Endothelial cell of umbilical vein (primary cell): ENCODE results near the gene KCNH4. TPM values are rescaled to one million over a fixed set of nuclear protein-coding genes. Genes with fewer than 3 reads are reported as not detected.
"Not testable (repeated sequence)": the region's sequence is repeated elsewhere in the genome, so short reads cannot be mapped to it uniquely, and the experiment has no call there.

Experiments
- BruUV-seq: library from RNA; stranded (reverse); fragments of 400-500 nt; replicated peaks from 2 replicates; lab custom pipeline; 2021; lab: Mats Ljungman, UMichigan
- CTCF ChIA-PET: fragments of 300-600, 350-600 bp; sonication (Branson Sonifier 250); formaldehyde crosslinking; loops from one replicate; lab custom pipeline; 2021; ENCODE audit warnings: antibody characterized with exemption, inconsistent platforms; lab: Charles Lee
- POLR2A ChIA-PET: fragments of 300-600, 350-600 bp; sonication (Branson Sonifier 250); formaldehyde crosslinking; loops from one replicate; lab custom pipeline; 2021; ENCODE audit warnings: antibody characterized with exemption, inconsistent platforms; lab: Charles Lee
- DNase-seq: peaks from one replicate; pipeline ENCODE4 v3.0.0-alpha.2; 2011; ENCODE audit warnings: low read depth, low spot score
- FAIRE-seq: peaks from 2 replicates; lab custom pipeline; 2011; peaks lifted over from hg19 to GRCh38; lab: Jason Lieb, UNC
- H2AFZ ChIP-seq: 2 replicates; pipeline ENCODE4 v1.6.0; 2012; ENCODE audit warnings: low read depth, low read length, control low read depth, inconsistent platforms
- H3K27ac ChIP-seq: 2 replicates; pipeline ENCODE4 v1.5.1; 2011; ENCODE audit warnings: low read depth, mild to moderate bottlenecking, control low read depth, low read length, moderate library complexity; ENCODE audit not compliant: insufficient read depth
- H3K27me3 ChIP-seq, 2 experiments: 2 replicates each; pipeline versions ENCODE4 v1.6.0 to v1.6.1; 2011; ENCODE audit warnings: low read length in 2 of 2, mixed read lengths in 1 of 2; ENCODE audit not compliant: control insufficient read depth in 2 of 2, insufficient read depth in 2 of 2
- H3K36me3 ChIP-seq, 2 experiments: 2 replicates in 1 of 2; 3 replicates in 1 of 2; pipeline ENCODE4 v1.5.1; 2011; ENCODE audit warnings: low read length in 2 of 2, mild to moderate bottlenecking in 1 of 2, moderate library complexity in 1 of 2; ENCODE audit not compliant: control insufficient read depth in 2 of 2, insufficient read depth in 2 of 2; ENCODE audit errors: extremely low read depth in 1 of 2
- H3K4me1 ChIP-seq: 3 replicates; pipeline ENCODE4 v1.5.1; 2011; ENCODE audit warnings: mild to moderate bottlenecking, low read length; ENCODE audit not compliant: control insufficient read depth, insufficient read depth; ENCODE audit errors: extremely low read depth
- H3K4me2 ChIP-seq: 2 replicates; pipeline ENCODE4 v1.6.1; 2011; ENCODE audit warnings: low read length, control low read depth, mixed read lengths; ENCODE audit not compliant: insufficient read depth
- H3K4me3 ChIP-seq, 3 experiments: fragments of 200-600 bp in 1 of 3; sonication (generic), shearing (Covaris generic) in 1 of 3; replicated peaks in 1 of 3; 2 replicates each; pipeline ENCODE4 v1.5.1; 2011 to 2016; ENCODE audit warnings: control low read depth in 3 of 3, low read length in 3 of 3, mild to moderate bottlenecking in 2 of 3, inconsistent platforms in 1 of 3, low read depth in 1 of 3, moderate library complexity in 1 of 3; ENCODE audit not compliant: insufficient read depth in 1 of 3
- H3K79me2 ChIP-seq: 2 replicates; pipeline ENCODE4 v1.6.0; 2012; ENCODE audit warnings: low read length, inconsistent platforms; ENCODE audit not compliant: control insufficient read depth, insufficient read depth
- H3K9ac ChIP-seq: replicated peaks from 2 replicates; pipeline ENCODE3; 2011; ENCODE audit warnings: low read length, control low read depth; ENCODE audit not compliant: insufficient read depth; ENCODE audit errors: extremely low read depth
- H3K9me1 ChIP-seq: replicated peaks from 3 replicates; pipeline ENCODE4 v1.6.0; 2011; ENCODE audit warnings: mild to moderate bottlenecking, low read length; ENCODE audit not compliant: control insufficient read depth, insufficient read depth; ENCODE audit errors: extremely low read depth
- H3K9me3 ChIP-seq: replicated peaks from 2 replicates; pipeline ENCODE4 v1.5.1; 2012; ENCODE audit warnings: low read length, inconsistent platforms; ENCODE audit not compliant: control insufficient read depth, insufficient read depth
- H4K20me1 ChIP-seq: replicated peaks from 2 replicates; pipeline ENCODE3; 2011; ENCODE audit warnings: mild to moderate bottlenecking, low read length; ENCODE audit not compliant: control insufficient read depth, insufficient read depth; ENCODE audit errors: extremely low read depth
- CTCF ChIP-seq, 2 donors: IDR thresholded peaks; 1 replicate in 1 of 2; 2 replicates in 1 of 2; pipeline ENCODE4 v1.5.1; 2011; ENCODE audit warnings: low read length in 2 of 2, mild to moderate bottlenecking in 2 of 2, moderate library complexity in 2 of 2, control low read depth in 1 of 2, inconsistent platforms in 1 of 2, low read depth in 1 of 2; ENCODE audit not compliant: insufficient read depth in 1 of 2; ENCODE audit errors: extremely low read depth in 1 of 2
- EZH2 ChIP-seq: IDR thresholded peaks from 2 replicates; pipeline ENCODE4 v1.6.1; 2012; ENCODE audit warnings: borderline replicate concordance, low read depth, mild to moderate bottlenecking, moderate library complexity, low read length, inconsistent platforms; ENCODE audit not compliant: severe bottlenecking
- FOS ChIP-seq: IDR thresholded peaks from 2 replicates; pipeline ENCODE4 v1.6.1; 2011; ENCODE audit warnings: mild to moderate bottlenecking, low read length, moderate library complexity, borderline replicate concordance; ENCODE audit not compliant: insufficient read depth
- GATA2 ChIP-seq: IDR thresholded peaks from 2 replicates; pipeline ENCODE4 v1.7.0; 2011; ENCODE audit warnings: low read depth, mild to moderate bottlenecking, moderate library complexity, mixed read lengths, low read length; ENCODE audit not compliant: insufficient read length, insufficient read depth
- JUN ChIP-seq: IDR thresholded peaks from 2 replicates; pipeline ENCODE4 v1.6.1; 2011; ENCODE audit warnings: borderline replicate concordance, low read depth; ENCODE audit not compliant: insufficient read length, insufficient read depth
- MAX ChIP-seq: IDR thresholded peaks from 2 replicates; pipeline ENCODE4 v1.6.1; 2011; ENCODE audit not compliant: insufficient read depth, insufficient read length
- MYC ChIP-seq: IDR thresholded peaks from one replicate; pipeline ENCODE4 v1.6.1; 2011; ENCODE audit warnings: mild to moderate bottlenecking, low read depth, low read length
- POLR2A ChIP-seq: IDR thresholded peaks from 2 replicates; pipeline ENCODE4 v1.6.1; 2012; ENCODE audit warnings: low read depth, mild to moderate bottlenecking, control low read depth, low read length
- POLR2AphosphoS5 ChIP-seq: IDR thresholded peaks from 2 replicates; pipeline ENCODE4 v1.6.1; 2012; ENCODE audit warnings: low read depth, mild to moderate bottlenecking, control low read depth, low read length, moderate library complexity; ENCODE audit not compliant: insufficient read depth
- dilution Hi-C: fragments of 300-500 bp; cut with MboI; formaldehyde crosslinking; loops from one replicate; pipeline ENCODE4 v1.15.0; 2019; ENCODE audit warnings: low sequenced_read_pairs; ENCODE audit not compliant: extremely low pct_ligation_motif_present
- intact Hi-C: fragments of 100-400 bp; cut with micrococcal nuclease; formaldehyde crosslinking; loops from one replicate; pipeline ENCODE4 v1.10.0; 2022
- polyA plus RNA-seq, 4 experiments: library from polyadenylated mRNA; depleted of rRNA in 3 of 4; stranded (reverse) in 3 of 4; unstranded in 1 of 4; fragments of >200 nt; gene quantifications; 2 replicates each; pipeline versions ENCODE4 v1.2.1 to v1.2.3, GENCODE V29; 2011 to 2012; ENCODE audit warnings: missing spikeins in 1 of 4
- total RNA-seq: library from RNA; stranded (reverse); gene quantifications from 2 replicates; pipeline ENCODE4 v1.2.3, GENCODE V29; 2021

Gene KCNH4
- total and polyA plus RNA-seq, 2 donors (not counting 3 experiments of a cell fraction or from before 2014, with no cell fraction given) = 0.11 TPM

GRCh38 chr17:42212382-42212781, 31.4 kb upstream of the KCNH4 start:
- Histone ChIP-seq H3K9me1 (no peaks in the 10 kb centered on the region), H3K4me1 (no peaks in the 10 kb centered on the region), H3K9ac (no peak overlapping the region), H3K9me3 (no peaks in the 10 kb centered on the region), H2AFZ (no peak overlapping the region), H3K27me3 (no peaks in the 10 kb centered on the region), H3K4me2 (no peak overlapping the region), H3K79me2 (no peaks in the 10 kb centered on the region), H3K36me3 (peaks cover 10 to 16% of the 10 kb centered on the region in 2 experiments), H3K4me3 (no peak overlapping the region), H3K27ac (no peak overlapping the region), H4K20me1 (no peaks in the 10 kb centered on the region)
- TF ChIP-seq POLR2A (no peak), MAX (no peak), POLR2AphosphoS5 (no peak), CTCF (IDR thresholded peaks at IDR 0.05; ENCODE audit: extremely low read depth in 1 of 2, insufficient read depth in 1 of 2, low read depth in 1 of 2, low read length in 2 of 2) (no peak), MYC (no peak), EZH2 (no peak), FOS (no peak), JUN (no peak), GATA2 (no peak)
- DNase-seq (no peak), FAIRE-seq (no peak)
- dilution Hi-C loops (no loop called here), intact Hi-C loops (no loop called here)
- ChIA-PET CTCF (interaction anchor here (3.3 kb wide), 1 partner anchor 10 kb away, joined by 18 read pairs; no protein-coding TSS in a partner anchor), POLR2A (no interaction called here)
- BruUV-seq = no TSS peak

- H3K27me3 ChIP-seq, H3K4me2 ChIP-seq, H3K9ac ChIP-seq, H3K9me1 ChIP-seq, H3K4me3 ChIP-seq, BruUV-seq, intact Hi-C loops, H4K20me1 ChIP-seq, dilution Hi-C loops, H3K27ac ChIP-seq, DNase-seq, H2AFZ ChIP-seq, H3K9me3 ChIP-seq, POLR2A ChIA-PET, H3K79me2 ChIP-seq, H3K4me1 ChIP-seq: not testable (repeated sequence)
- CTCF ChIA-PET = interaction anchor here (3.3 kb wide), 1 partner anchor 10 kb away, joined by 18 read pairs; no protein-coding TSS in a partner anchor
- FAIRE-seq = peak; percentile 33
- peaks cover 10 to 16% of the 10 kb centered on the region in 2 experiments for H3K36me3 ChIP-seq
Observed at GRCh38 chr17:42211921-42212341, 31.0 kb upstream of the KCNH4 start.
